T47D (cell line): Measurements from ENCODE around the gene TROAP.

ENCODE experiments used
- DNase-seq, 2 experiments: peaks; one replicate each; pipeline versions ENCODE4 v3.0.0 to v3.0.0-alpha.2; 2011 to 2012; ENCODE audit warnings: low read depth in 1 of 2, low spot score in 1 of 2
- JUND ChIP-seq: IDR thresholded peaks from 2 replicates; pipeline ENCODE4 v1.6.1; 2012; ENCODE audit warnings: low read depth
- in situ Hi-C: cut with HindIII; loops from 2 replicates; pipeline ENCODE4 v1.10.0; 2016; ENCODE audit warnings: low sequenced_read_pairs, low pct_unique_long_range_greater_than_20kb

Gene TROAP

DNA sequence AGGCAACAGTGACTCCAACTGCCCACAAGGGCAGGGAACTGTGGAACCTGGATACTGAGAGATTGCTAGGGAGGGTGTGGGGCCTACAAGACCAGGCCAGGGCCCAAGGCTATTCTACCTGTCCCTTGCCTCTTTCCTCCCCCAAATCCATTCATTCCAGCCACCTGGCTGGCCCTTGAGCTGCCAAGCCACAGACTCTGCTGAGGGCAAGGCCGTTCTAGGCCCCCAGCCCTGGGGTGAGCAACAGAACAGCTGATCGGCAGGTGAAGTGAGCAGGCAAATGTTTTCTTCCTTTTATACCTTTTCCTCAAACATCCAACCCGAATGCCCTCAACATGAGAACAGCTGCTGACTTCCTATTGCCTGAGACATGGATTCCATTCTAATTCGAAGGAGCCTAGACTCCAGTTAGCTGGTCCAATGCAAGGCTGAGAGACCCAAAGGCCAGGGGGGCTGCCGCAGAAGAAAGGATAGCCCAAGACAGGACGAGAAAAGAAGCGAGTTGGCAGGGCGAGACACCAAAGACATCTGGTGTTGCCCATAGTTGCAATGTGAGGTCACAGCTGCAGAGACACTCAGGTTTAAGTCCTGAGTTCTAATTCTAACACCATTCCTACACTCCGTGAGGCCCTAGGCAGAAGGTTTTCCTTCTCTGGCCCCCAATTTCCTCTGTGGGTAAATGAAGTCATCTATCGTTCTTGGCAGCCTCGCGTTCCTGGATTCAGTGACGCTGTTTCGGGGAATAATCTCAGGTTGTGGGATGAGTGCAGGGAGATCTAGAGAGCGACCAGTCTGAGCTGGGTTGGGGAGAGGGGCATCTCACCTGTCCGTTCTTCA is 12.3 kb downstream of the TROAP start:
- no peak for DNase-seq
- TF ChIP-seq JUND, result no peak
- in situ Hi-C loops, result no loop called here

DNA sequence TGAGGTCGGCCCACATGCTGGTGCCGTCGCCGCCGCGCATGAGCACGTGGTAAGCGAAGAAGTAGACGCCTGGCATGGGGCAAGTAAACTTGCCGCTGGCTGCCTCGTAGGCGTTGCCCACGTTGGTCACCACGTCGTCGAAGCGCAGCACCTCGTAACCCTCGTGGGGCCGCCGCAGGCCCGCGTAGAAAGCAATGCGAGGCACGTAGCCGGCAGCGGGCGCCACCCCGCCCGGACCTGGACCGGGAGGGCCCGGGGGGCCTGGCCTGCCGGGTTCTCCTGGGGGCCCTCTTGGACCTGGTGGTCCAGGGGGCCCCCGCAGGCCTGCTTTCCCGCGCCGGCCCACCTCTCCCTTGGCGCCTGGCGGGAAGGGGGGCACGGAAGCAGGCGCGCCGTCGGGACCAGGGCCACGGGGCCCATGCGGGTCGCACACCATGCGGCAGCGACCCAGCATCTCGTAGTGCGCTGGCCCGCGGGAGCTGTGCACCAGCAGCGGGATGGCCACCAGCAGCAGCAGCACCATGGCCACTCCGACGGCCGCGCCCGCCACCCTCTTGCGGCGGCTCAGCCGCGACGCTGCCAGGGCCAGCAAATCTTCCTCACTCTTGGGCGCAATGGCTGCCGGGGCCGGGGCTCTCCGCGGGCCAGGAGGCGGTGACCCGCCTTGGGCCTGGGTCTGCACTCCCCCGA is 13.0 kb downstream of the TROAP start:
- no peak for TF ChIP-seq JUND
- DNase-seq, result no peak
- in situ Hi-C loops, result no loop called here

DNA sequence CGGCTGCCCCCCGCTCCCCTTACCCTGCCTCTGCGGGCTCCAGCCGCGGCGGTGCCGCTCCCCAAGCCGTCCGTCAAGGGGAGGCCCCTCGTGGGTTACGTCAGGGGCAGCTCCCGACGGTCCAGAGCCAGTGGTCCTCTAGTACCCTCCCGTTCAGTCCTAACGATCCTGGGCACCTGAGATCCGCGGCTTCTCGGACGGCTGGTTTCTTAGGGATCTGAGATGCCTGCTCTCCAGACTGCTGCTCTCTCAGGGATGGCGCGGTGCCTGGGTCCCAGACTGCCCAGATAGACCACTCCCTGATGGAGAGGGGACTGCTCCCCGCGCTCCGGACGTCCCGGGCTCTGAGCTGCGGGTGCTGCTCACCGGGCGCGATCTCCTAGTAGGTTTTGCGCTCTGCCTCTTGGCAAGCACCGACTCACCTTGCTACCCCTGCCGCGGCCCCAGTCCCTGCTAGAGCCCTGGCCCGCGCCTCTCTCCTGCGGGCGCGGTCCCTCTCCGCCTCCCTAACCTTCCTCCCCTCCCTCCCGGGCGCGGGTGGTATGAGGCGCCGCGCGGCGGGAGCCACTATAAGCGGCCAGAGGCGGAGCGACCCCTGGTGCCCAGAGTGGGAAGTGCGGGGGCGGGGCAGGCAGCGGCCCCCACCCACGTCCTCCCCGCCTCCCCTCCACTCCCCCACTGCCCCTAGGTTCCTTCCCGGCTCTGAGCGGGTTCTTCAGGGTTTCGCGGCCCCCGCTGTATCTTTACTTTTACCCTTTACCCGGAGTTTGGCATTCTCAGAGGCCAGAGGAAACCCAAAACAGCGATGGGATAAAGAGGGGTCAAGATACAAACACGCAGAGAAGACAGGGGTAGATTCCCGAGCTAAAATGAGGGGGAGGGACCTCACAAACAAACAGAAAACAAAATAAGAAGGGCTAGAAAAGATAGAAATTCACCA is 13.9 kb downstream of the TROAP start, which contains the start of gene C1QL4:
Gene C1QL4, minus strand, starts transcription at position 544 of the 940 bp plus-strand sequence. CDS start 711 bp downstream, outside the sequence.
- no peak for TF ChIP-seq JUND
- in situ Hi-C loops, result no loop called here
- peak; percentile 86 to 96 for DNase-seq

DNA sequence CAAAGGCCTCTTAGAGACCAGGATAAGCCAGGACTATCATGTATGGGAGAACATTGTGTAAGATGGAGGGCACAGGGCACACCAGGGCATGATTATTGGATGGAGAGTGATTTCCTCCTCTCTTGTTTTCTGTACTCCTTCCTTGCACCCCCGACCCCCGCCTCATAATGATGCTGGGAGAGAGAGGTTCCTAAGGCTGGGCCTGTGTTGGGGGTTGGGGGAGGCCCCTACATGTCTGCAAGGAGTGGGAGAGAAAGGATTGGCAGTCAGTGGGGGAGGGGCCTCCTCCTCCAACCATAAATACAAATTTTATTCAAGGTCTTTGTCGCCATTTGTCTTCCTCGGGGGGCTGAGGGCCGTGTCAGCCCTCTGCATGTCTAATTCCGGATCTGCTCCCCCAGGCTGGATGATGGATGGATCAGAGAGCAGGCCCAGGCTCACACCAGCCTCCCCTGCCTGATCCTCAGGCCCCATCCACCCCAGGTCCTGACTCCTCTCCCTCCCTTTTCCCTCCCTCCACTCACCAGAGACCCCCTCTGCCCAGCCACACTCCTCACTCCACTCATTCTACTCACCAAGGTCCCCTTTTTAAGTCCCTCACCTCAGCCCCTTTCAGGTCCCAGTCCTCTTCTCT is 15.9 kb downstream of the TROAP start:
- in situ Hi-C loops, result no loop called here
- DNase-seq, result no peak
- TF ChIP-seq JUND, result no peak

DNA sequence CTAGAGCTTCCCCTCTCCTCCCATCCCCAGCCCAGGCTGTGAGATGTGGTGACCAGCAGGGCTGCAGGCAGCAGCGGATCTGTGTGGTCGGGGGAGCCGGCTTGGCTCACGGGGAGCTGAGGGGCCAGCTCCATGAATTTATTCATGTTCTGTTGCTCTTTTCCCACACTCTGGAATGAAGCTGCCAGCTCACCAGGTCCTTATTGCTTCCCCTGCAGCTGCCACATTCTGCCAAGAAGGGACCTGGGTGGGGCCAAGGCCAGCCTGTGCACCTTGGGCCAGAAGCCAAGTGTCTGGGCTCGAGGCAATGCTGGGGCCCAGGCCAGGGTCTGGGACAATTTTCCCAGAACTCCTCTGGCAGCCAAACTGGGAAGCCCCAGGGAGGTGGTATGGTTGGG is 16.4 kb downstream of the TROAP start:
- in situ Hi-C loops, result no loop called here
- DNase-seq, result no peak
- no peak for TF ChIP-seq JUND

DNA sequence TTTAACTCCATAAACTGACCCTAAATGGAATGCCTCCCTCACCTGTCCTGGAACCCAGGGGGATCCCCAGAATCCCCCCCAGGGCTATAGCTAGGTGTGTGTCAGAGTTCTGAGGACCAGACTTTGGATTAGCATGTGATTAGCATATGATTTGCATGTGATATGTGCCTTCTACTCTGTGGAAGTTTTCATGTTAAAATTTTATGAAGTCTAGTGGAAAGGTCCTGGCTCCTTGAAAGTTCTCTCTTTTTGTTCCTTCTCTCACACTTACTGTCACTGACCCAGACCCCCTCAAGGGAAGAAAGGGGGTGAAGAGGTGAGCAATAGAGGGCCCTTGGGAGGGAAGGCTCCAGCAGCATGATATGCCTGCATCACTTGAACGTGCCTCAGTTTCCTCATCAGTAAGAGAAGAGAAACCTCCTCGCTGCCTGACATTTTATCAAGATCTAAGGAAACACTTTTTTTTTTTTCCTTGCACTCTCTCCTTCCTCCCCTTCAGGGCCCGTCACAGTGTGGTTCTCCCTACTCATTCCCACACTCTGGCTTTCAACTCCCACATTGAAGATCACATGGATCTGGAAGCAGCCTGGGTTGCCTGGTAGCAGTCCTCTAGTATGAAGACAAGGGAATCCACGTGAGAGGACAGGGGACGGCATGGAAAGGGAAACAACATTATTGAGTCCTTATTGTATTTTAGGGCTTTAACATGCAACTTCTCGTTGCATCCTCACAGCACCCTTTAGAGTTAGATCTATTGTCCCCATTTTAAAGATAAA is 17.2 kb downstream of the TROAP start:
- no peak for DNase-seq
- TF ChIP-seq JUND, result no peak
- in situ Hi-C loops, result no loop called here

DNA sequence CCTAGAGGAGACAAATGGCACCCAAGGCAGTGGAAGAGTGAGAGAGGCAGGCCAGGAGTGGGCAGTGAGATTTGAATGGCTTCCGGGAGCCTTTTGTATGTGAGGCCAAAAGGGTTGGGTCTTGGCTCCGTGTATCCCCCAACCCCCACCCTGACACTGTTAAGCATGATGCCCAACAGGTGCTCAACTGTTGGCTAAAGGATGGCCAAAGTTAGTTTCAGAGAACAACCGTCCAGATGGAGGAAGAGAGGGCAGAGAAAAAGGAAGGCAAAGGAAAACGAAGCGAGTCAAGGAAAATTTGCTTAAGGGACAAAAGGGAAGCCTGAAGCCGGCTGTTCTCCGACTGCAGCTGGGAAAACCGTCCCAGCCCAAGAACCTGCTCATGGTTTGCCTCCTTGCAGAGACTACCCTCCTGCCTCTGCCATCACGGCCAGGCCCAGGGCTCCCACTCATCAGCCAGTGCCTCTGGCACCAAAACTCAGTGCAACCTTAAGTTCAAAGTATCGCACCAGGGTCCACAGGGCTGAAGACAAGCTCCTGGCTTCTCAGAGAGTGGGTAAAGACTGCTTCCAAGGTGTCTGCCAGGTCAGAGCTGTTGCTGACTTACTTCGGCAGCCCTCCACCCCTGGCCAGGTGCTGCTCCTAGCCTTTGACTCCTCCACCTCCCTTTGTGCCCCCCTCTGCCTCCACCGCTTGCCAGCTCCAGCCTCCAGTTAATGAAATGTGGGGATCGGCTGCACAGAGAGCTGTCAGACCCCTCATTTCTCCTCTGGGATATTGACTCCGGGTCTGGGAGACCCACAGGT is 18.1 kb downstream of the TROAP start:
- in situ Hi-C loops, result no loop called here

DNA sequence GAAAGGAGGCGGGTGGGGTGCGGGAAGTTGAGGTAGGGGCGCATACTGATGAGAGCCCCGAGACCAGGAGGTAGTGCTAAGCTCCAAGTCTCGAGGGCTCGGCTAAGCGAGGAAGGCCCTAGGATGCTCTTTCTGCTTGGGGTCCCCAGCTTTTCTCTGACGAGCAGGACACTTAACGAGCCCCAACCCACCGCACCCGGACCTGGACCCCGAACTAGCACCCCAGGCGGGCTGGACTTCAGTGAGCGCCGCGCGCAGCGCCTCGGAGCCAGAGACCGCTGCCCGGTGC is 18.7 kb downstream of the TROAP start:
- DNase-seq, result no peak
- in situ Hi-C loops, result no loop called here
- no peak for TF ChIP-seq JUND

More for the DNA sequence above, 18.1 kb downstream of the TROAP start:
- DNase-seq, result no peak
- TF ChIP-seq JUND, result no peak

DNA sequence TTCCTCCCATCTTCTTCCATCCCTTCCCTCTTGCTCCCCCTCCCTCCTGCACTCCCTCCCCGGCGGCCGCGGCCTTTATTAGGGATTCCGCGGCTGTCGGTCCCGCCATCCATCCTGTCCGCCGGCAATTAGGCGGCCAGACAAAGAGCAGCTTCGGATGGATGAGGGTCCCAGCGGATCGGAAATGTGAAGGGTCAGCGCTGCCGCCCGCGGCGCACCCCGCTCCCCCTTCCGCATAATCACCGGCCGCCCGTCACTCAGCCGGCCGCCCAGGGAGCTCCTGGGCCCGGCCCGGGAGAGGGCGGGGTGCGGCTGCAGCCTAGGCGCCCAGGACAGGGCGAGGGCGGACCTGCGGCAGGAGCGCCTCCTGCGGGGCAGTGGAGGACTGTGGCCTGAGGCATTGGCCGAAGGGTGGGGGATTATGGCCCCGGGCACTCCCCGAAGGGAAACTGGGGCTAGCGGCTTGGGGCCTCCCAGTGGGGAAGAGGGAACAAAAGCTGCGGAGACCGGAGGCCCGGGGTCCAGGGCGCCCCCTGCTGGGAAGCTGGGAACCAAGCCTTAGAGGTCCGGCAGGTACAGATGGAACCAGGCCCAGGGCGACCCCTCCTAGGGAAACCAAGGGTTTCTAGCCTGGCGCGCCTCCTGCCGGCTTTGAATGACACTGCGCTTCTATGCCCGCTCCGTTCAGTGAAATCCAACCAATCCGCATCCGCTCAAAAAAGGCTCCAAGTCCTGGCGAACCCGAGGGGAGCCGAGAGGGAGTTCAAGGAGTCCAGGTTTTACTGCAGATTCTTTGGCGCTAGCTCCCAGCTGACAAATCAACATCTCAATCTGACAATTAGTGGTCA is 19.2 kb downstream of the TROAP start:
- peak; percentile 76 to 80 for DNase-seq
- no peak for TF ChIP-seq JUND
- in situ Hi-C loops, result no loop called here
